Neural progenitor cell (in vitro differentiated cells): ENCODE measurements around the gene LPP. TPM values are rescaled to one million over a fixed set of nuclear protein-coding genes. Genes with fewer than 3 reads are reported as not detected.

ENCODE experiments used
- DNase-seq: peaks from one replicate; pipeline ENCODE4 v3.0.0-alpha.2; 2016; ENCODE audit warnings: low spot score
- H2AFZ ChIP-seq: fragments of 200-600 bp; sonication (generic); replicated peaks from 2 replicates; pipeline ENCODE4 v1.6.1; 2016; ENCODE audit warnings: antibody characterized with exemption
- H3F3A ChIP-seq: fragments of 200-600 bp; sonication (generic); 2 replicates; pipeline ENCODE4 v1.6.1; 2016; ENCODE audit warnings: antibody characterized with exemption, low read depth
- H3K27ac ChIP-seq: fragments of 200-600 bp; sonication (generic); 2 replicates; pipeline ENCODE4 v1.5.1; 2016; ENCODE audit warnings: mild to moderate bottlenecking
- H3K27me3 ChIP-seq: fragments of 200-600 bp; sonication (generic); 2 replicates; pipeline ENCODE4 v1.6.1; 2016; ENCODE audit warnings: mild to moderate bottlenecking, moderate library complexity
- H3K36me3 ChIP-seq: fragments of 200-600 bp; sonication (generic); 2 replicates; pipeline ENCODE4 v1.5.1; 2016
- H3K4me1 ChIP-seq: fragments of 200-600 bp; sonication (generic); 2 replicates; pipeline ENCODE4 v1.6.1; 2016; ENCODE audit warnings: mixed run types
- H3K4me2 ChIP-seq: fragments of 200-600 bp; sonication (generic); 2 replicates; pipeline ENCODE4 v1.6.1; 2016
- H3K4me3 ChIP-seq: fragments of 200-600 bp; sonication (generic); 2 replicates; pipeline ENCODE4 v1.5.1; 2016
- H3K79me2 ChIP-seq: fragments of 200-600 bp; sonication (generic); 2 replicates; pipeline ENCODE4 v1.6.1; 2016; ENCODE audit warnings: low read depth
- H3K9ac ChIP-seq: fragments of 200-600 bp; sonication (generic); 2 replicates; pipeline ENCODE4 v1.6.1; 2016
- H3K9me3 ChIP-seq: fragments of 200-600 bp; sonication (generic); 2 replicates; pipeline ENCODE4 v1.5.1; 2016; ENCODE audit warnings: low read depth
- H4K20me1 ChIP-seq: fragments of 200-600 bp; sonication (generic); 2 replicates; pipeline ENCODE4 v1.6.1; 2016; ENCODE audit warnings: low read depth
- H3K27ac Mint-ChIP-seq: 3 replicates; pipeline ENCODE4 v1.8.0; 2021; ENCODE audit warnings: mixed read lengths
- H3K27me3 Mint-ChIP-seq: 2 replicates; pipeline ENCODE4 v1.8.0; 2022; ENCODE audit warnings: low read depth, mild to moderate bottlenecking, inconsistent platforms, moderate library complexity, mixed read lengths; ENCODE audit not compliant: insufficient read depth
- H3K36me3 Mint-ChIP-seq: 3 replicates; pipeline ENCODE4 v1.8.0; 2021; ENCODE audit warnings: mixed read lengths
- H3K4me1 Mint-ChIP-seq: 3 replicates; pipeline ENCODE4 v1.8.0; 2021; ENCODE audit warnings: mixed read lengths
- H3K4me3 Mint-ChIP-seq: 3 replicates; pipeline ENCODE4 v1.8.0; 2021; ENCODE audit warnings: mild to moderate bottlenecking, moderate library complexity, mixed read lengths
- H3K9me3 Mint-ChIP-seq: 3 replicates; pipeline ENCODE4 v1.8.0; 2020; ENCODE audit warnings: mixed read lengths
- EZH2 ChIP-seq: fragments of 200-600 bp; sonication (generic); IDR thresholded peaks from 2 replicates; pipeline ENCODE4 v1.6.1; 2017; ENCODE audit warnings: antibody characterized with exemption, mild to moderate bottlenecking, moderate library complexity
- EZH2phosphoT487 ChIP-seq: fragments of 200-600 bp; sonication (generic); IDR thresholded peaks from 2 replicates; pipeline ENCODE4 v1.6.1; 2017; ENCODE audit warnings: antibody characterized with exemption
- total RNA-seq: library from RNA; depleted of rRNA; stranded (reverse); fragments of >200 nt; gene quantifications from 2 replicates; pipeline ENCODE4 v1.2.3, GENCODE V29; 2015; ENCODE audit warnings: low replicate concordance
- TF ChIP-seq, protein P1 (sequence below): fragments of 200-600 bp; sonication (generic); IDR thresholded peaks from 2 replicates; pipeline ENCODE4 v1.5.1; 2017; ENCODE audit warnings: antibody characterized with exemption, mild to moderate bottlenecking

Gene LPP
- total RNA-seq, 1 donor from 2014 or later = 18.9 TPM

GRCh38 chr3:188744166-188744565, 590.2 kb downstream of the LPP start:
- no peak overlapping the region for H2AFZ ChIP-seq
- no peaks in the 10 kb centered on the region for H3K36me3 Mint-ChIP-seq
- H3K27ac ChIP-seq = no peak overlapping the region
- no peaks in the 10 kb centered on the region for H3K4me1 ChIP-seq
- H3K4me3 ChIP-seq = no peak overlapping the region
- no peak overlapping the region for H3K4me2 ChIP-seq
- TF ChIP-seq EZH2 (no peak), EZH2phosphoT487 (no peak)
- TF ChIP-seq, protein P1, sequence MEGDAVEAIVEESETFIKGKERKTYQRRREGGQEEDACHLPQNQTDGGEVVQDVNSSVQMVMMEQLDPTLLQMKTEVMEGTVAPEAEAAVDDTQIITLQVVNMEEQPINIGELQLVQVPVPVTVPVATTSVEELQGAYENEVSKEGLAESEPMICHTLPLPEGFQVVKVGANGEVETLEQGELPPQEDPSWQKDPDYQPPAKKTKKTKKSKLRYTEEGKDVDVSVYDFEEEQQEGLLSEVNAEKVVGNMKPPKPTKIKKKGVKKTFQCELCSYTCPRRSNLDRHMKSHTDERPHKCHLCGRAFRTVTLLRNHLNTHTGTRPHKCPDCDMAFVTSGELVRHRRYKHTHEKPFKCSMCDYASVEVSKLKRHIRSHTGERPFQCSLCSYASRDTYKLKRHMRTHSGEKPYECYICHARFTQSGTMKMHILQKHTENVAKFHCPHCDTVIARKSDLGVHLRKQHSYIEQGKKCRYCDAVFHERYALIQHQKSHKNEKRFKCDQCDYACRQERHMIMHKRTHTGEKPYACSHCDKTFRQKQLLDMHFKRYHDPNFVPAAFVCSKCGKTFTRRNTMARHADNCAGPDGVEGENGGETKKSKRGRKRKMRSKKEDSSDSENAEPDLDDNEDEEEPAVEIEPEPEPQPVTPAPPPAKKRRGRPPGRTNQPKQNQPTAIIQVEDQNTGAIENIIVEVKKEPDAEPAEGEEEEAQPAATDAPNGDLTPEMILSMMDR = no peak
- no peaks in the 10 kb centered on the region for H3K27me3 ChIP-seq
- H3K9ac ChIP-seq = no peak overlapping the region
- no peaks in the 10 kb centered on the region for H3K79me2 ChIP-seq
- no peak for DNase-seq
- H3K27me3 Mint-ChIP-seq = no peaks in the 10 kb centered on the region
- H3K9me3 ChIP-seq = no peaks in the 10 kb centered on the region
- H3K9me3 Mint-ChIP-seq = no peaks in the 10 kb centered on the region
- H4K20me1 ChIP-seq = no peaks in the 10 kb centered on the region
- H3K36me3 ChIP-seq = no peaks in the 10 kb centered on the region
- H3F3A ChIP-seq = no peaks in the 10 kb centered on the region
- no peaks in the 10 kb centered on the region for H3K4me1 Mint-ChIP-seq
- H3K27ac Mint-ChIP-seq = no peak overlapping the region
- no peak overlapping the region for H3K4me3 Mint-ChIP-seq

- H3K4me2 ChIP-seq = no peak overlapping the region
- H3K9ac ChIP-seq = no peak overlapping the region
- Mint-ChIP-seq H3K4me1 (no peaks in the 10 kb centered on the region), H3K36me3 (no peaks in the 10 kb centered on the region), H3K27me3 (no peaks in the 10 kb centered on the region), H3K4me3 (no peak overlapping the region), H3K27ac (no peak overlapping the region), H3K9me3 (no peaks in the 10 kb centered on the region)
- H2AFZ ChIP-seq = no peak overlapping the region
- no peaks in the 10 kb centered on the region for H3K4me1 ChIP-seq
- H3K36me3 ChIP-seq = no peaks in the 10 kb centered on the region
- H3K79me2 ChIP-seq = no peaks in the 10 kb centered on the region
- no peak overlapping the region for H3K4me3 ChIP-seq
- no peaks in the 10 kb centered on the region for H4K20me1 ChIP-seq
- no peak for TF ChIP-seq EZH2phosphoT487
- TF ChIP-seq, protein P1 = no peak
- no peak for TF ChIP-seq EZH2
- H3K27me3 ChIP-seq = no peaks in the 10 kb centered on the region
- H3F3A ChIP-seq = no peaks in the 10 kb centered on the region
- no peak for DNase-seq
- H3K9me3 ChIP-seq = no peaks in the 10 kb centered on the region
- no peak overlapping the region for H3K27ac ChIP-seq
Observed at GRCh38 chr3:188745031-188745430, 591.1 kb downstream of the LPP start.

- DNase-seq = no peak
- no peaks in the 10 kb centered on the region for H3K4me1 Mint-ChIP-seq
- H3K36me3 Mint-ChIP-seq = no peaks in the 10 kb centered on the region
Observed at GRCh38 chr3:188746291-188746783, 592.4 kb downstream of the LPP start.

GRCh38 chr3:188747489-188747888, 593.5 kb downstream of the LPP start:
- no peak overlapping the region for H3K27ac ChIP-seq
- H3K4me1 ChIP-seq = no peaks in the 10 kb centered on the region
- Mint-ChIP-seq H3K36me3 (no peaks in the 10 kb centered on the region), H3K4me1 (no peaks in the 10 kb centered on the region), H3K27me3 (peaks cover under 1% of the 10 kb centered on the region), H3K9me3 (no peaks in the 10 kb centered on the region), H3K4me3 (no peak overlapping the region), H3K27ac (no peak overlapping the region)
- no peaks in the 10 kb centered on the region for H3K36me3 ChIP-seq
- H3K79me2 ChIP-seq = no peaks in the 10 kb centered on the region
- no peaks in the 10 kb centered on the region for H3K9me3 ChIP-seq
- no peak for DNase-seq
- H3K4me2 ChIP-seq = no peak overlapping the region
- H2AFZ ChIP-seq = no peak overlapping the region
- H3F3A ChIP-seq = no peaks in the 10 kb centered on the region
- H3K9ac ChIP-seq = no peak overlapping the region
- no peaks in the 10 kb centered on the region for H4K20me1 ChIP-seq
- H3K4me3 ChIP-seq = no peak overlapping the region
- TF ChIP-seq EZH2 (no peak), EZH2phosphoT487 (no peak)
- TF ChIP-seq, protein P1 = no peak
- H3K27me3 ChIP-seq = no peaks in the 10 kb centered on the region

More at GRCh38 chr3:188746291-188746783, 592.4 kb downstream of the LPP start:
- H3K4me2 ChIP-seq = no peak overlapping the region
- H3F3A ChIP-seq = no peaks in the 10 kb centered on the region
- H3K36me3 ChIP-seq = no peaks in the 10 kb centered on the region
- no peaks in the 10 kb centered on the region for H3K9me3 ChIP-seq
- no peak overlapping the region for H3K4me3 ChIP-seq
- H3K9ac ChIP-seq = no peak overlapping the region
- H3K27ac ChIP-seq = no peak overlapping the region
- no peaks in the 10 kb centered on the region for H3K4me1 ChIP-seq
- no peak for TF ChIP-seq EZH2
- H3K79me2 ChIP-seq = no peaks in the 10 kb centered on the region
- H3K4me3 Mint-ChIP-seq = no peak overlapping the region
- no peaks in the 10 kb centered on the region for H3K9me3 Mint-ChIP-seq
- no peak overlapping the region for H3K27ac Mint-ChIP-seq
- H3K27me3 Mint-ChIP-seq = no peaks in the 10 kb centered on the region
- H4K20me1 ChIP-seq = no peaks in the 10 kb centered on the region
- no peaks in the 10 kb centered on the region for H3K27me3 ChIP-seq
- H2AFZ ChIP-seq = no peak overlapping the region
